Measurements from ENCODE around the gene MORC2. TPM values are rescaled to one million over a fixed set of nuclear protein-coding genes. Genes with fewer than 3 reads are reported as not detected.

The MORC2 gene
- total and polyA plus RNA-seq, 4 donors, result 4.2 to 12.0 (median 9.8) TPM

- H3K9me3 ChIP-seq (ENCODE audit: control insufficient read depth in 4 of 4, low read length in 3 of 4), result no peaks in the 10 kb centered on the region
- peaks cover 0 to 7% (median 3%) of the 10 kb centered on the region in 4 donors for H3K36me3 ChIP-seq (ENCODE audit: control insufficient read depth in 4 of 4, insufficient read depth in 3 of 4, low read depth in 1 of 4, low read length in 3 of 4)
- TF ChIP-seq, protein P1, sequence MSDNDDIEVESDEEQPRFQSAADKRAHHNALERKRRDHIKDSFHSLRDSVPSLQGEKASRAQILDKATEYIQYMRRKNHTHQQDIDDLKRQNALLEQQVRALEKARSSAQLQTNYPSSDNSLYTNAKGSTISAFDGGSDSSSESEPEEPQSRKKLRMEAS (IDR thresholded peaks at IDR 0.05), result no peak
- TF ChIP-seq HNF4A (conservative IDR thresholded peaks at IDR 0.05) (no peak), RAD21 (IDR thresholded peaks at IDR 0.05) (no peak), REST (IDR thresholded peaks at IDR 0.05) (no peak), FOXA1 (IDR thresholded peaks at IDR 0.05) (no peak), GABPA (IDR thresholded peaks at IDR 0.05 in 1 of 2, conservative IDR thresholded peaks at IDR 0.05 in 1 of 2) (no peak), JUND (IDR thresholded peaks at IDR 0.05) (no peak), EGR1 (IDR thresholded peaks at IDR 0.05; ENCODE audit: low read depth in 2 of 2) (no peak), ZBTB33 (IDR thresholded peaks at IDR 0.05) (no peak), SP1 (IDR thresholded peaks at IDR 0.05) (no peak), FOXA2 (IDR thresholded peaks at IDR 0.05) (no peak)
- TF ChIP-seq, protein P2, sequence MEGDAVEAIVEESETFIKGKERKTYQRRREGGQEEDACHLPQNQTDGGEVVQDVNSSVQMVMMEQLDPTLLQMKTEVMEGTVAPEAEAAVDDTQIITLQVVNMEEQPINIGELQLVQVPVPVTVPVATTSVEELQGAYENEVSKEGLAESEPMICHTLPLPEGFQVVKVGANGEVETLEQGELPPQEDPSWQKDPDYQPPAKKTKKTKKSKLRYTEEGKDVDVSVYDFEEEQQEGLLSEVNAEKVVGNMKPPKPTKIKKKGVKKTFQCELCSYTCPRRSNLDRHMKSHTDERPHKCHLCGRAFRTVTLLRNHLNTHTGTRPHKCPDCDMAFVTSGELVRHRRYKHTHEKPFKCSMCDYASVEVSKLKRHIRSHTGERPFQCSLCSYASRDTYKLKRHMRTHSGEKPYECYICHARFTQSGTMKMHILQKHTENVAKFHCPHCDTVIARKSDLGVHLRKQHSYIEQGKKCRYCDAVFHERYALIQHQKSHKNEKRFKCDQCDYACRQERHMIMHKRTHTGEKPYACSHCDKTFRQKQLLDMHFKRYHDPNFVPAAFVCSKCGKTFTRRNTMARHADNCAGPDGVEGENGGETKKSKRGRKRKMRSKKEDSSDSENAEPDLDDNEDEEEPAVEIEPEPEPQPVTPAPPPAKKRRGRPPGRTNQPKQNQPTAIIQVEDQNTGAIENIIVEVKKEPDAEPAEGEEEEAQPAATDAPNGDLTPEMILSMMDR (IDR thresholded peaks at IDR 0.05; ENCODE audit: low read depth, low read length, missing input control), result no peak
- no peaks in the 10 kb centered on the region for H3K27me3 ChIP-seq (ENCODE audit: control insufficient read depth in 4 of 4, insufficient read depth in 4 of 4, low read length in 3 of 4)
- DNase-seq (ENCODE audit: low spot score), result no peak
- WGBS, result 96% methylated on average over 6 of the region's 6 CpGs
- H3K4me3 ChIP-seq (ENCODE audit: low read depth in 1 of 3, low read length in 3 of 3), result no peak overlapping the region
- no peak overlapping the region for H3K27ac ChIP-seq (ENCODE audit: low read depth in 1 of 2, low read length in 2 of 2)
- H3K4me1 ChIP-seq (ENCODE audit: control insufficient read depth in 4 of 4, insufficient read depth in 4 of 4, low read length in 3 of 4), result no peaks in the 10 kb centered on the region
- no peak overlapping the region for H3K9ac ChIP-seq (ENCODE audit: low read depth in 1 of 2, low read length in 2 of 2)
These were observed 64.6 kb downstream of the MORC2 start for GRCh38 chr22:30903876-30904460.

- Histone ChIP-seq H3K4me3 (ENCODE audit: low read depth in 1 of 3, low read length in 3 of 3) (no peak overlapping the region), H3K4me1 (ENCODE audit: control insufficient read depth in 4 of 4, insufficient read depth in 4 of 4, low read length in 3 of 4) (no peaks in the 10 kb centered on the region), H3K27me3 (ENCODE audit: control insufficient read depth in 4 of 4, insufficient read depth in 4 of 4, low read length in 3 of 4) (no peaks in the 10 kb centered on the region), H3K36me3 (ENCODE audit: control insufficient read depth in 4 of 4, insufficient read depth in 3 of 4, low read depth in 1 of 4, low read length in 3 of 4) (peaks cover 0 to 6% (median 2%) of the 10 kb centered on the region in 4 donors), H3K27ac (ENCODE audit: low read depth in 1 of 2, low read length in 2 of 2) (no peak overlapping the region), H3K9ac (ENCODE audit: low read depth in 1 of 2, low read length in 2 of 2) (no peak overlapping the region), H3K9me3 (ENCODE audit: control insufficient read depth in 4 of 4, low read length in 3 of 4) (no peaks in the 10 kb centered on the region)
- WGBS, result 87% methylated on average over 16 of the region's 16 CpGs
- no peak for DNase-seq (ENCODE audit: low spot score)
- TF ChIP-seq HNF4A (conservative IDR thresholded peaks at IDR 0.05), result no peak
- TF ChIP-seq FOXA1 (IDR thresholded peaks at IDR 0.05), result no peak
- TF ChIP-seq FOXA2 (IDR thresholded peaks at IDR 0.05), result no peak
- no peak for TF ChIP-seq JUND (IDR thresholded peaks at IDR 0.05)
- TF ChIP-seq, protein P1 (IDR thresholded peaks at IDR 0.05), result no peak
- TF ChIP-seq, protein P2 (IDR thresholded peaks at IDR 0.05; ENCODE audit: low read depth, low read length, missing input control), result no peak
- no peak for TF ChIP-seq RXRA (IDR thresholded peaks at IDR 0.05)
- no peak for TF ChIP-seq EGR1 (IDR thresholded peaks at IDR 0.05; ENCODE audit: low read depth in 2 of 2)
- TF ChIP-seq YY1 (IDR thresholded peaks at IDR 0.05), result no peak
- TF ChIP-seq SP1 (IDR thresholded peaks at IDR 0.05), result no peak
- no peak for TF ChIP-seq ZBTB33 (IDR thresholded peaks at IDR 0.05)
- no peak for TF ChIP-seq TAF1 (conservative IDR thresholded peaks at IDR 0.05)
- no peak for TF ChIP-seq RAD21 (IDR thresholded peaks at IDR 0.05)
These were observed 65.8 kb downstream of the MORC2 start for GRCh38 chr22:30902496-30903357.
